GM19468 (cell line): Measurements from ENCODE around the gene IKBKE.

ENCODE experiments used
- ATAC-seq: cut with Tn5 transposase; IDR thresholded peaks from one replicate; pipeline ENCODE4 v1.9.1; 2021; ENCODE audit warnings: mild to moderate bottlenecking, moderate library complexity, moderate number of reproducible peaks; ENCODE audit not compliant: unreplicated experiment; ENCODE audit errors: extremely low read depth

Gene IKBKE

GRCh38 chr1:206469933-206470691, at the start of gene IKBKE:
IKBKE (plus strand) TSS chr1:206470476; CDS start chr1:206473228, 2,752 bp downstream.
- peak; percentile 31 for ATAC-seq

- no peak for ATAC-seq
Measured at GRCh38 chr1:206421616-206422340, 48.5 kb upstream of the IKBKE start.

- no peak for ATAC-seq
Measured at GRCh38 chr1:206422525-206422924, 47.8 kb upstream of the IKBKE start.

GRCh38 chr1:206427291-206427690, 43.0 kb upstream of the IKBKE start:
- no peak for ATAC-seq

GRCh38 chr1:206429421-206429820, 40.9 kb upstream of the IKBKE start:
- no peak for ATAC-seq

DNA sequence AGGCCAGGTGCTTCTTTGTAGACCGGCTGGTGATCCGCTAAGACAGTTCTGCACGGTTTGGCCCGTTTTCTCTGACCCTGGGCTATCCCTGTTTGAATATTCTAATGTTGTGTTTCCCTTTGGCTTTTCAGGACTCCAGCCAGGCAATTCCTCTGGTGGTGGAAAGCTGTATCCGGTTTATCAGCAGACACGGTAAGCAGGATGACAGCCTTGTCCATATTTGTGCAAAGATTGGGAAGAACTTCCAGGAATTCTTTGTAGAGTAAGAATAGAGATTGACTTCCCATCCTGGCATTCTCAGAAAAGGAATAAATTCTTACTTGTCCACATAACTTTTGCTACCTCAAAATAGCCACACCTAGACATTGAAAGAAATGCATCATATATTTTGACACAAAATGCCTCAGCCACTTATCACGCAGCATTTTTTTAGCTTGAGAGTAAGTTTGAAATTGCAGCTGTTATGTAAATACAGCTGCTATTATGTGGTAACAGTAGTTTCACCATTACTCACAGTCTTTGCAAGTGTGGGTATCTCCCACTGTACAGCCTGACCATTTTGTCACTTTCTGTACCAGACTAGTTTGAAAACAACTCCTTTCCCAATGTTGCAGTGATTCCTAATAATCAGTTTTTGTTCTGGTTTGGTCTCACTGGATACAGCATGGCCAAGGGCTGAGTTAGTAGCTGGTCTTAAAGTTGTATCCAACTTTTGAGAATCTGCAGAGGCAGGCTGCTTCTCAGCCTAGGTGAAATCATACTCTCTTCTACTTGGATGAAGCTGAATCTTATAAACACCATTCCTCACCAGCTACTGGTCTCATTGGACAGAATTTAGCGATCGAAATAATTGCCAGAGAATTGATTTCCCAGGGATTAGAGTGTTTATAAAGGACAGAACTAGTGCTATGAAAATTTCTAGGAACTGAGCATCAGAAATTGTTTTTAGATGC, 40.0 kb upstream of the IKBKE start:
- no peak for ATAC-seq

GRCh38 chr1:206435445-206435844, 34.8 kb upstream of the IKBKE start:
- no peak for ATAC-seq

- ATAC-seq, result no peak
Measured at GRCh38 chr1:206438554-206438953, 31.7 kb upstream of the IKBKE start.

GRCh38 chr1:206439205-206439604, 31.1 kb upstream of the IKBKE start:
- ATAC-seq, result no peak

DNA sequence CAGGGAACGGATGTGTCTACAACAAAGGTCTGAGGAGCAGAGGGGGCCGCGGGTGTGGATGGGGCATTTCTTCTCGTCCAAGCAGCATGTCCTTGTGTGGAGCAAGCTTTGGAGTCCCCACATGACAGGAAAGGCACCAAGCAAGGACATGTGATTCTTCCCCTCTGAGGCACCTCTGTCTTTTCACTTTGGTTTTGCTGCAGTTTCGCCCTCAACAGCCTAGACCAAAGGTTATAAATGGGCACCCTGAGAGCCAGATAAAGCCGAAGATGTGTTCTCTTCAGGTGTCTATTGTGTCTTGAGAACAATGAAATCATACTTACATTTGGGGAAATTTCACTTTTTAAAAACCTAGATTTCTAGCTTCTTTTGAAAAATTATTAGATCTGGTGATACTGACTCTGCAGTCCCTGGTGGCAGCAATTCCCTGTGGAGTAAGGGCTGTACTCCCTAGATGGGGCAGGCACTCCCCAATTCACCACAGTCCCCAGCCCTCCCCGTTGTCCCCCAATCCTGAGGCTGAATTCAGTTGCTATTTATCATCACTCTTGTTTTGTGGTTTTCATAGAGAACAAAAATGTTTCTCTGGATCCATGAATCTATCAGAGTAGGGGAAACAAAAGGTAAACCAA, 28.8 kb upstream of the IKBKE start:
- ATAC-seq, result no peak

- no peak for ATAC-seq
Measured at GRCh38 chr1:206442101-206442500, 28.2 kb upstream of the IKBKE start.

- no peak for ATAC-seq
Measured at GRCh38 chr1:206445116-206445515, 25.2 kb upstream of the IKBKE start.

- ATAC-seq, result no peak
Measured at GRCh38 chr1:206445911-206446356, 24.3 kb upstream of the IKBKE start.

- no peak for ATAC-seq
Measured at GRCh38 chr1:206446688-206447421, 23.4 kb upstream of the IKBKE start.

DNA sequence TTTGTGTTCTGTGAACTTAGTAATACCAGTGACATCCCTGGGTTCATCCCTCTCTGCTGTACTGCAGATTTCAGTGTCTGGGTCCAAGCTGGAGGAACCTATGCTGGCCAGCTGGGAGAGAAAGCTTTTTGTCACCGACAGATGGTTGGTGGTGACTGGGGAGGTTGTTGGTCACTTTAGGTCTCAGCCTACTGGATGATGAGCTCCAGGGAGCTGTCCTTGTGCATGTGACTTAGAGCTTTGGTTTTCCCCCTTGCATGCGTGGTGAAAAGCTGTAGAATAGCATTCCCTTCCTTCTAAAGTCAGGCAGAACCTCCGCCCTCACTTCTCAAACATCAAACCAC, 22.9 kb upstream of the IKBKE start:
- ATAC-seq, result no peak

DNA sequence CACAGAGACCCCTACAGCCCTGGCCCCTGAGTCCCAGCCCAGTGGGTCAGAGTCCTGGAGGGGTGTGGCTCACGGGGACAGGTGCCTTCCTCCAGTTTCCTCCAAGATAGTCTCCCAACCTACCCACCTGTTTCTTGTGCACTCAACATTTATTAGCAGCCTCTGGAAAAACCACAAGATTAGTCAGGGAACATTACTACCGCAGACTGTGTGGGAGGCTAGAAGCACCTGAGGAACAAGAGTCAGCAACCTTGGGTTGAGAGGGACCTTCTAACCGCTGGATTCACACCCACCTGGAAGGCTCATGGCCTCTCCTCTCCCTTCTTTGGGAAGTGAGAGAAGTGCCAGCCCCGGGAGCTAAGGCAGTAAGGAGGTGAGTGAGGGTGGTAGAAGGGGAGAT, 22.5 kb upstream of the IKBKE start:
- no peak for ATAC-seq

GRCh38 chr1:206448471-206448870, 21.8 kb upstream of the IKBKE start:
- ATAC-seq, result no peak

- no peak for ATAC-seq
Measured at GRCh38 chr1:206449565-206449964, 20.7 kb upstream of the IKBKE start.

DNA sequence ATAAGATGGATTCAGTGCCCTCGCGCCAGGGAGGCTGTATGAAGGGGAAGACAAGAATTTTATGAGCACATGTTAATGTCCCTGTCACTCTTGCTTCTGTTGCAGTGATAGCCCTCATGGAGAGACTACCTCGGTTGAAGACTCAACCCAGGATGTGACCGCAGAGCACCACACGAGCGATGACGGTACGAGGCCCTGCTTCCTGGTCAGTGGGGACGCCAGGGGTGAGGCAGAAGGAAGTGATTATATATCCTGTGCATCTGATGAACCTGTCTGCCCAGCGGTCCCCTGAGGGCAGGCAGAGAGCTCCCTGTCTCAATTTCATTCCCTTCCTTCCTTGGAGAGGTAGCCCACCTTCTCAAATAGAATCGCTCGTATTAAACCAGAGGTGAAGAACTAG, 20.0 kb upstream of the IKBKE start:
- ATAC-seq, result no peak
